Measurements from ENCODE around the gene ANKRD30B.
"Not testable (repeated sequence)": the region's sequence is repeated elsewhere in the genome, so short reads cannot be mapped to it uniquely, and the experiment has no call there.

Gene ANKRD30B

DNA sequence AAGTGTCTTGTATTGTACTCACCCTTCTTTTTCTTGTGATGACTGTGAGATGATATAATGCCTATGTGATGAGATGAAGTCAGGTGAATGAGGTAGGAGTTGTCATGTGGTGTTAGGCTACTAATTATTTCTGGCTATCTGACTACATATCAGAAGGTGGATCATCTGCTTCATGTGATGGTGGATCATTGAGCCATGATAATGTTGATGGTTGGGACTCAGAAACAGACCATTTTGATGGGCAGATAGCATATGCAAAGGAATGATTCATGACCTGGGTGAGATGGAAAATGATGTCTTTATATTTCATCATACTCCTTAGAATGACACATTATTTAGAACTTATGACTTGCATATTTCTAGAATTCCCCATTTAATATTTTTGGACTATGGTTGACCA, 19.5 kb downstream of the ANKRD30B start:
- TF ChIP-seq, protein P1, sequence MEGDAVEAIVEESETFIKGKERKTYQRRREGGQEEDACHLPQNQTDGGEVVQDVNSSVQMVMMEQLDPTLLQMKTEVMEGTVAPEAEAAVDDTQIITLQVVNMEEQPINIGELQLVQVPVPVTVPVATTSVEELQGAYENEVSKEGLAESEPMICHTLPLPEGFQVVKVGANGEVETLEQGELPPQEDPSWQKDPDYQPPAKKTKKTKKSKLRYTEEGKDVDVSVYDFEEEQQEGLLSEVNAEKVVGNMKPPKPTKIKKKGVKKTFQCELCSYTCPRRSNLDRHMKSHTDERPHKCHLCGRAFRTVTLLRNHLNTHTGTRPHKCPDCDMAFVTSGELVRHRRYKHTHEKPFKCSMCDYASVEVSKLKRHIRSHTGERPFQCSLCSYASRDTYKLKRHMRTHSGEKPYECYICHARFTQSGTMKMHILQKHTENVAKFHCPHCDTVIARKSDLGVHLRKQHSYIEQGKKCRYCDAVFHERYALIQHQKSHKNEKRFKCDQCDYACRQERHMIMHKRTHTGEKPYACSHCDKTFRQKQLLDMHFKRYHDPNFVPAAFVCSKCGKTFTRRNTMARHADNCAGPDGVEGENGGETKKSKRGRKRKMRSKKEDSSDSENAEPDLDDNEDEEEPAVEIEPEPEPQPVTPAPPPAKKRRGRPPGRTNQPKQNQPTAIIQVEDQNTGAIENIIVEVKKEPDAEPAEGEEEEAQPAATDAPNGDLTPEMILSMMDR (IDR thresholded peaks at IDR 0.05; ENCODE audit: insufficient read depth, low read depth, low read length, missing control alignments): no peak
- no peak for DNase-seq (ENCODE audit: low read depth)
- no peak overlapping the region for H3K4me3 ChIP-seq (ENCODE audit: low read depth, low read length)

DNA sequence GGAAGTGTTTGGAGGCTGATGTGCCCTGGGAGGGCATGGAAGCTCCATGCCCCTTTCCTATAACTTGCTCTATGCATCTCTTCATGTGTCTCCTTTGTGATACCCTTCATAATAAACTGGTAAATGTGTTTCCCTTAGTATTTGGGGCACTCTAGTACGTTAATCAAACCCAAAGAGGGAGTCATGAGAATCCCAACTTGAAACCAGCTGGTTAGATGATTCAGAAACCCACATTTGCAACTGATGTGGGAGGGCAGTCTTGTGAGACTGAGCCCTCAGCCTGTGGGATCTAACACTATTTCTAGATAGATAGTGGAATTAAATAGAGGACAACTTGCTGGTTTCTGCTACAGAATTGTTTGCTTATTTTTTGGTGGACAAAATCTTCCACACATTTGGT, 20.3 kb downstream of the ANKRD30B start:
- H3K4me3 ChIP-seq (ENCODE audit: low read depth, low read length): no peak overlapping the region
- DNase-seq (ENCODE audit: low read depth): no peak
- TF ChIP-seq, protein P1 (IDR thresholded peaks at IDR 0.05; ENCODE audit: insufficient read depth, low read depth, low read length, missing control alignments): no peak

DNA sequence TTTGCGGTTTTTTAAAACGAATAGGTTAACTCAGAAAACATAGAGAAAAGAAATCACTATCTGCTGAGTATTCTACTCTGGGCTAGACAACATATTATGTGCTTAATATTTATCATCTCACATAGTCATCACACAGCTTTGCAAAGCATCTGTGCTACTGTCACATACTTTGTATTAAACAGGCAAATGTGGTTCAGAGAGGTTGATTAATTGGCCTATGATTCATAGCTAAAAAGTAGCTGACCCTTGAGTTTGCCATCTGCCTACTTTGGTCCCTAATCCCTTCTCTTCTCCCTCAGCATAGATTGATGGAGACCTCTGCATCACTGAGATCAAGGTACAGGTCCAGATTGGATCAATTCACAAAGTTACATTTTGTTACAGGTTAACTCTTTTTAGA, 21.4 kb downstream of the ANKRD30B start:
- TF ChIP-seq, protein P1 (IDR thresholded peaks at IDR 0.05; ENCODE audit: insufficient read depth, low read depth, low read length, missing control alignments): no peak
- H3K4me3 ChIP-seq (ENCODE audit: low read depth, low read length): no peak overlapping the region
- DNase-seq (ENCODE audit: low read depth): no peak

DNA sequence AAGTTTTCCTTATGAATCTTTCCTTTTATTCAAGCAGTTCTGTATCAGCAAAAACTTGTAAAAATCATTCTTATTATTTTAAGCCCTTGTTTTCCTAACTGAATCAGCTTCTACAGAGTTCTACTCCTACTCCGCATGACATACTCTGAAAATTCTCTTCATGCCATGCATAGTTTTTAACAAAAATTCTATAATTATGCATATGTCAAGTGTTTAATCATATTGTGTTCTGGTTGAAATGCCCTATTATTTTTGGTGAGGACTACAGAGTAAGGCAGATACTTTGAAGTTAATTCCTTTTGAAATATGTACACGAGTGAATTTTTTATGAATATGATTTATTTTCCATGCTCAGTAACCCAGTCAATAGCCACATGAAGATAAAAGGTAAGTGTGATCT, 28.8 kb downstream of the ANKRD30B start:
- TF ChIP-seq, protein P1 (IDR thresholded peaks at IDR 0.05; ENCODE audit: insufficient read depth, low read depth, low read length, missing control alignments): no peak
- DNase-seq (ENCODE audit: low read depth): no peak

DNA sequence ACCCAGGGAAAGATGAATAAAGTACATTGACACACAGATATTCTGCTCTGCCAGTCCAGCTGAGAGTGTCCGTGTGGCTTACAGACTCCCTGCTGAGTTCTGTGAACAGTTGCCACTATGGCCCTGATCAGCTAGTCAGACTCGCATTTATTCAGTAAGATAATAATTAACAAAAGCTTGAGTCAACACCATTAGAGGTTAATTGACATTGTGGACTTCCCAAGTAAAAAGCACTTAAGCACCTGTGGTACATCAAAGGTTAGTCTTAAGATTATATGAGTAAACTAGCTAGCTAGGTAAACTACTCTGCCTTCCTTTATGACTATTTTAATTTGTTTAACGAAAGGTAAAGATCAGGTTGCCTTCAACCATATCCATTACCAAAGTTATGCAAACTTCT, 33.7 kb downstream of the ANKRD30B start:
- DNase-seq (ENCODE audit: low read depth): no peak
- TF ChIP-seq, protein P1 (IDR thresholded peaks at IDR 0.05; ENCODE audit: insufficient read depth, low read depth, low read length, missing control alignments): no peak
- no peak overlapping the region for H3K4me3 ChIP-seq (ENCODE audit: low read depth, low read length)

More for the DNA sequence above, 28.8 kb downstream of the ANKRD30B start:
- no peak overlapping the region for H3K4me3 ChIP-seq (ENCODE audit: low read depth, low read length)

DNA sequence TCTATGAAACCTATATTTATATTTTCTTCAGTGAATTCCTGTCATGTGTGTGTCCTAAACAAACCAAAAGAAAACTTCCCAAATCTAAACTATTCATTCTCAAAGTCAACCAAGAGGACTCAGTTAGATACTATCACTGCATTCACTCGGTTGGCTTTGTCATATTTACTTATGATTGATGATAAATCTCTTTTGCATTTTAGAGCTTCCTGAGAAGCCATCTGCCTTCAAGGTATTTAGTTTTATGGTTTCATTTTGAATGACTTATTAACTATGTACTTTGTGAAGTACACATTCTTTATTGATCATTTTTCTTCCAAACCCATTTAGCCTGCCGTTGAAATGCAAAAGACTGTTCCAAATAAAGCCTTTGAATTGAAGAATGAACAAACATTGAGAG, 36.2 kb downstream of the ANKRD30B start:
- H3K4me3 ChIP-seq (ENCODE audit: low read depth, low read length): no peak overlapping the region
- TF ChIP-seq, protein P1 (IDR thresholded peaks at IDR 0.05; ENCODE audit: insufficient read depth, low read depth, low read length, missing control alignments): no peak
- no peak for DNase-seq (ENCODE audit: low read depth)

DNA sequence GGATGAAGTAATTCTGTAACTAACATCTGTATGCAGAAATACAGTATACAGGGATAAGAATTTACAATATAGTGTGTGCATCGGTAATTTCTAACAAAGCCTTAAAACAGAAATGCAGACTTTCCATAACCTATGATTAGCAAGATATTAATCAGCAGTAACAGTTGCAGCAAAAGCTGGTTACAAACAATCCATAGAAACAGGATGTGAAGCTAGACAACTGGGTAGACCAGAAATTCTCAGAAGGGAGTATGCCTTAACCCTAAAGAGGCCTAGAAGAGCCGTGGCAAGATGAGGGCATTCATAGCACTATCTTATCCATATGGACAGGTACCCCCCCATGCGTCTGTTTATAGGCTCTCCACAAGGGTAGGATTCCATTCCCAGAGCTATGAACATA, 48.9 kb downstream of the ANKRD30B start:
- DNase-seq (ENCODE audit: low read depth): not testable (repeated sequence)

DNA sequence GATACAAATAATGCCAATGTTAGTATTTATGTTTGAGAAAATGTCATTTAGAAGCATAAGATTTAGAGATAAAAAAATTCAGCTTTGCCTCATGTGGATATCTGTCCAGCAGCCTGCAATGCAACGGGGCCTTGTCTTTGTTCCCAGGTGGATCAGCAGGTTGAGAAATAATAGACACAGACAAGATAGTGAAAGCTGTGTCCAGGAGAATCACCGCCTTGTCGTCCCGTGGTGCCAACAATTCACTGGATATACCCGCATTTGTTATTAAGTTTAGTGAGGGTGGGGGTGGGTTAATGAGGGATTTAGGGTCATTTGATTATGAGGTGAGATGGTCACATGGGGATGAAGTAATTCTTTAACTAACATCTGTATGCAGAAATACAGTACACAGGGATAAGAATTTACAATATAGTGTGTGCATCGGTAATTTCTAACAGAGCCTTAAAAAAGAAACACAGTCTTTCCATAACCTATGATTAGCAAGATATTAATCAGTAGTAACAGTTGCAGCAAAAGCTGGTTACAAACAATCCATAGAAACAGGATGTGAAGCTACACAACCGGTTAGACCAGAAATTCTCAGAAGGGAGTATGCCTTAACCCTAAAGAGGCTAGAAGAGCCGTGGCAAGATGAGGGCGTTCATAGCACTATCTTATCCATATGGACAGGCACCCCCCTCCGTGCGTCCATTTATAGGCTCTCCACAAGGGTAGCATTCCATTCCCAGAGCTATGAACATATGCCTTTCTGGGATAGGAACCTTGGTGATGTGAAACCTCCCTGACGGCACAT, 50.2 kb downstream of the ANKRD30B start:
- H3K4me3 ChIP-seq (ENCODE audit: low read depth, low read length); DNase-seq (ENCODE audit: low read depth): not testable (repeated sequence)

More for the DNA sequence above, 48.9 kb downstream of the ANKRD30B start:
- not testable (repeated sequence) for H3K4me3 ChIP-seq (ENCODE audit: low read depth, low read length)

DNA sequence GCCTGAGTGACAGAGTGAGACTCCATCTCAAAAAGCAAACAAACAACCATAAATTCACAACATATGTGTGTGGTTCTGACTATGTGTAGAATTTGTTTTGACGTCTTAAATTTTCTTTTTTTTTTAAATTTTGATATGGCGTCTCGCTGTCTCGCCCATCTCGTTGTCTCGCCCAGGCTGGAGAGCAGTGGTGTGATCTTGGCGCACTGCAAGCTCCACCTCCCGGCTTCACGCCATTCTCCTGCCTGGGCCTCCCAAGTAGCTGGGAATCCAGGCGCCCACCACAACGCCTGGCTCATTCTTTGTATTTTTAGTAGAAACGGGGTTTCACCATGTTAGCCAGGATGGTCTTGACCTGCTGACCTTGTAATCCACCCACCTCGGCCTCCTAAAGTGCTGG, 63.1 kb downstream of the ANKRD30B start:
- H3K4me3 ChIP-seq (ENCODE audit: low read depth, low read length); DNase-seq (ENCODE audit: low read depth): not testable (repeated sequence)

DNA sequence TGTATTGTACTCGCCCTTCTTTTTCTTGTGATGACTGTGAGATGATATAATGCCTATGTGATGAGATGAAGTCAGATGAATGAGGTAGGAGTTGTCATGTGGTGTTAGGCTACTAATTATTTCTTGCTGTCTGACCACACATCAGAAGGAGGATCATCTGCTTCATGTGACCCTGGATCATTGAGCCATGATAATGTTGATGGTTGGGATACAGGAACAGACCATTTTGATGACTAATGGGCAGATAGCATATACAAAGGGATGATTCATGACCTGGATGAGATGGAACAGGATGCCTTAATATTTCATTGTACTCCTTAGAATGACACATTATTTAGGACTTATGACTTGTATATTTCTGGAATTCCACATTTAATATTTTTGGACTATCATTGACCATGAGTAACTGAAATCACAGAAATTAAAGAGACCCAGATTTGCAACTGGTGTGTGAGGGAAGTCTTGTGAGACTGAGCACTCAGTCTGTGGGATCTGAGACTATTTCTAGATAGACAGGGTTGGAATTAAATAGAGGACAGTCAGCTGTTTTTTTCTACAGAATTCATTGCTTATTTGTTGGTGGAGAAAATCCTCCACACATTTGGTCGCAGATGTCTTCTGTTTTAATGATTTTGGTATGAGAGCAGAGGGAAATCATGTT, 79.1 kb downstream of the ANKRD30B start:
- H3K4me3 ChIP-seq (ENCODE audit: low read depth, low read length); DNase-seq (ENCODE audit: low read depth): not testable (repeated sequence)

DNA sequence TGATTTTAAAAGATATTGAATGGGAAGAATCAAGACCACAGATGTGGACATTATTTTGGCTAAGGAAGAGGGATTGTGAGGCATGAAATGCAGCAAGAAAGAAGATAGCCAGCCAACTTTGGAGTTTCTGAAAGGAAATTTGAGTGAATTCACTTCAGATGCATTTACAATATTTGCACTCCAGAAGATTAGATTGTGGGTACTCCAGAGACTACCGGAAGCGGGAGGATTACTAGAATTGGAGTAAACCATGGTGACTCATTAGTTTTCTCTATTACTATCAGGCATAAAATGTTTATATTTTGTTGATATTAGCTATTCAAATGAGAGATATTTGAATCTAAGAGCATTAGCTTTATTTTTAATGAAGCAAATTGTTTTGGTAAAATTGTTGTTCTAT, 93.6 kb downstream of the ANKRD30B start:
- not testable (repeated sequence) for H3K4me3 ChIP-seq (ENCODE audit: low read depth, low read length); DNase-seq (ENCODE audit: low read depth)

All from GM12865 (cell line).